Right atrium auricular region (tissue), 2 donors: ENCODE results near the gene ZNF608. TPM values are rescaled to one million over a fixed set of nuclear protein-coding genes. Genes with fewer than 3 reads are reported as not detected.

Experiments
- DNase-seq: peaks from one replicate; pipeline ENCODE4 v3.0.0-alpha.2; 2019; ENCODE audit warnings: low spot score
- H3K27ac ChIP-seq, 2 donors: fragments of 200-600 bp; sonication (generic); 1 replicate in 1 of 2; 2 replicates in 1 of 2; pipeline ENCODE4 v1.5.1; 2016 to 2019
- H3K27me3 ChIP-seq, 2 donors: fragments of 200-600 bp; sonication (generic); one replicate each; pipeline versions ENCODE4 v1.5.1 to v1.6.0; 2017 to 2019
- H3K36me3 ChIP-seq: fragments of 200-600 bp; sonication (generic); one replicate; pipeline ENCODE4 v1.5.1; 2016
- H3K4me1 ChIP-seq, 2 donors: fragments of 200-600 bp; sonication (generic); one replicate each; pipeline versions ENCODE4 v1.5.1 to v1.6.0; 2017 to 2019
- H3K4me3 ChIP-seq, 2 donors: fragments of 200-600 bp; sonication (generic); 1 replicate in 1 of 2; 2 replicates in 1 of 2; pipeline ENCODE4 v1.5.1; 2017 to 2019; ENCODE audit warnings: mild to moderate bottlenecking in 1 of 2, moderate library complexity in 1 of 2
- H3K9me3 ChIP-seq, 2 donors: fragments of 200-600 bp; sonication (generic); one replicate each; pipeline ENCODE4 v1.5.1; 2019
- total RNA-seq, 2 donors: library from RNA; depleted of rRNA; stranded (reverse); fragments of >200 nt; gene quantifications; one replicate each; pipeline ENCODE4 v1.1.0, GENCODE V29; 2016
- TF ChIP-seq, protein P1 (sequence below), 2 donors: fragments of 200-600 bp; sonication (generic); IDR thresholded peaks; one replicate each; pipeline ENCODE4 v1.5.1; 2019; ENCODE audit warnings: antibody characterized with exemption in 2 of 2

The ZNF608 gene
- total RNA-seq, 2 donors from 2014 or later, result 29.4 to 38.7 TPM

DNA sequence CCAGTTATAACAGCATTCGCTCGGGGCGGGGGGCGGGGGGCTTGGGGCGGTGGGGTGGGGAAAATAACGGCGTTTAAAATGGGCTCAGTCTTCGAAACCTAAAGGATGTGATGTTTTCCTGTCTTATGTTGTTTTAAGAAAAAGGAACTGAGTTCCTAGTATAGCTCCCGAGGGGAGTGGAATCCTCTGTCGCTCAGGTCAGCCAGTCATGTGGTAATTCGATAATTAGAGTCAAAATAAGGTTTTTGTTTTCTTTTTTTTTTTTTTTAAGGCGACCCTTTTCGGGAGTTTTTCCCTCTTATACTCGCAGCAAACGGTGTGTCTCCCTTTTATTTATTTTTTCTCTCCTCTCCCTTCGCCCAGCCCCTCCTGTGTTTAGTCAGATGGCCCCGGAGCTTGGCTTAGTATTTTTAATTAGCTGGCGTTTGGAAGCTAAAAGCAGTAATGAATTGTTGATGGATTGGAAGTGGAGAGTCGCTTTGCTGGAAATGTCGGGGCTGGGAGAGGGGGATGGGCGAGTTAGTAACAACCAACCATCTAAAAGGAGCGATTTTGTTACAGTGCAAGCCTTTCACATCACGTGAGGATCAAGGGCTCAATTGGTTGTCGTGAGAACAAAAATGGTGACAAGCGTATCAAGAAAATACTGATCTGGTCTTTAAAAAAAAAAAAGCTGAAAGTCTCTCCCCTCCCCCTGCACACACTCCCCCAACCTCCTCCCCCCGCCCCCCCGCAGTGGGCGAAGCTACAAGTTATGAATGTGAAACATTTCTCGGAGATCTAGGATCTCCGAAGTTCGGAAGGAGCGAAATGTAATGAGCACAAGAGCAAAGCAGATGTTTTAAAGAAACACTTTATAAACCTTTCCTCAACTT, 714 bp upstream of the ZNF608 start:
- TF ChIP-seq, protein P1, sequence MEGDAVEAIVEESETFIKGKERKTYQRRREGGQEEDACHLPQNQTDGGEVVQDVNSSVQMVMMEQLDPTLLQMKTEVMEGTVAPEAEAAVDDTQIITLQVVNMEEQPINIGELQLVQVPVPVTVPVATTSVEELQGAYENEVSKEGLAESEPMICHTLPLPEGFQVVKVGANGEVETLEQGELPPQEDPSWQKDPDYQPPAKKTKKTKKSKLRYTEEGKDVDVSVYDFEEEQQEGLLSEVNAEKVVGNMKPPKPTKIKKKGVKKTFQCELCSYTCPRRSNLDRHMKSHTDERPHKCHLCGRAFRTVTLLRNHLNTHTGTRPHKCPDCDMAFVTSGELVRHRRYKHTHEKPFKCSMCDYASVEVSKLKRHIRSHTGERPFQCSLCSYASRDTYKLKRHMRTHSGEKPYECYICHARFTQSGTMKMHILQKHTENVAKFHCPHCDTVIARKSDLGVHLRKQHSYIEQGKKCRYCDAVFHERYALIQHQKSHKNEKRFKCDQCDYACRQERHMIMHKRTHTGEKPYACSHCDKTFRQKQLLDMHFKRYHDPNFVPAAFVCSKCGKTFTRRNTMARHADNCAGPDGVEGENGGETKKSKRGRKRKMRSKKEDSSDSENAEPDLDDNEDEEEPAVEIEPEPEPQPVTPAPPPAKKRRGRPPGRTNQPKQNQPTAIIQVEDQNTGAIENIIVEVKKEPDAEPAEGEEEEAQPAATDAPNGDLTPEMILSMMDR (IDR thresholded peaks at IDR 0.05), result no peak
- Histone ChIP-seq H3K4me3 (peak overlapping the region; percentile 77 to 79), H3K27ac (peak overlapping the region; percentile 91 to 94), H3K27me3 (no peaks in the 10 kb centered on the region), H3K4me1 (peaks cover 0 to 20% of the 10 kb centered on the region in 2 donors), H3K9me3 (no peaks in the 10 kb centered on the region), H3K36me3 (no peaks in the 10 kb centered on the region)
- peak; percentile 87 for DNase-seq

DNA sequence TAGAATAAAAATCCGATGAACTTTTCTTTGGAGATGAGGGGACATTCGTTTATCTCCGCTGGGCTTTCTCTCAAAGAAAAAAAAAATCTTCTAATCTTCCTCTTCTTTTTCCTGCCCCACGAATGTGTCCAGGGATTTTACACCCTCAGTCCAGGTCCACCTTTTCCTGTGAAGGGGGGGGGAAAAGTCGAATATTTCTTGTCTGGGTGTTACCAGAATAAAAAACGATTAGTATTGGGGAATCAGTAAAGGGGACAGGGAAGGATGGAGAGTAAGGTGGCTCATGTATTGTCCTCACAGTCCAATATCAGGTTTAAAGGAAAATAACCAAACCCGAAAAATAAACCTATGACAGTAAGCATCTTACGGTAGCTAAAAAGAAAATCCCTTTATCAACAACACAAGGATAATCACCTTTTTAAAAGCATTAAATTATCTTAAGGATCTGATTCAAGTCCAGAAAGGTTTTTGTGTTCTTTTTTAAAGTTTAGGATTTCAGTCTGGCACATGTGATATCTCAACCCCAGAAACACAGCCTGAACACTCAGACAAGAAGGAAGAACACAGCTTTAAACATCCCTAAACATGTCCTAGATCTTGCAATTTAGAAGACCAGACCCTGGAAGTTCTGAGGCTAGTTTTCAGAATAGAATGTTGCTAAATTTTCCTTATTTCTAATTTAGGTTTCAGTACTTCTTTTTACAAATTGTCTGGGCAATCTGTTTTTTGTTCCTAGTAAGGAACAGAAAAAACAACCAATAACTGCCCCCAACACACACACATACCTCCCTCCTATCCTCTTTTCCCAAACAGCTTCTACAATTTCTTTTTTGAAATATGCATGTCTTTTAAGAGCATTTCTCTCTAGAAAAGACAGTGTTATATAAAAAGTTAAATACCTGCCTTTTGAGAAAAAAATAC, 1.2 kb downstream of the ZNF608 start:
- no peaks in the 10 kb centered on the region for H3K36me3 ChIP-seq
- H3K27me3 ChIP-seq, result no peaks in the 10 kb centered on the region
- no peak for DNase-seq
- TF ChIP-seq, protein P1 (IDR thresholded peaks at IDR 0.05), result no peak
- H3K4me1 ChIP-seq, result peaks cover 0 to 36% of the 10 kb centered on the region in 2 donors
- H3K27ac ChIP-seq, result peak overlapping the region; percentile 91 to 94
- peak overlapping the region; percentile 77 to 79 for H3K4me3 ChIP-seq
- no peaks in the 10 kb centered on the region for H3K9me3 ChIP-seq

DNA sequence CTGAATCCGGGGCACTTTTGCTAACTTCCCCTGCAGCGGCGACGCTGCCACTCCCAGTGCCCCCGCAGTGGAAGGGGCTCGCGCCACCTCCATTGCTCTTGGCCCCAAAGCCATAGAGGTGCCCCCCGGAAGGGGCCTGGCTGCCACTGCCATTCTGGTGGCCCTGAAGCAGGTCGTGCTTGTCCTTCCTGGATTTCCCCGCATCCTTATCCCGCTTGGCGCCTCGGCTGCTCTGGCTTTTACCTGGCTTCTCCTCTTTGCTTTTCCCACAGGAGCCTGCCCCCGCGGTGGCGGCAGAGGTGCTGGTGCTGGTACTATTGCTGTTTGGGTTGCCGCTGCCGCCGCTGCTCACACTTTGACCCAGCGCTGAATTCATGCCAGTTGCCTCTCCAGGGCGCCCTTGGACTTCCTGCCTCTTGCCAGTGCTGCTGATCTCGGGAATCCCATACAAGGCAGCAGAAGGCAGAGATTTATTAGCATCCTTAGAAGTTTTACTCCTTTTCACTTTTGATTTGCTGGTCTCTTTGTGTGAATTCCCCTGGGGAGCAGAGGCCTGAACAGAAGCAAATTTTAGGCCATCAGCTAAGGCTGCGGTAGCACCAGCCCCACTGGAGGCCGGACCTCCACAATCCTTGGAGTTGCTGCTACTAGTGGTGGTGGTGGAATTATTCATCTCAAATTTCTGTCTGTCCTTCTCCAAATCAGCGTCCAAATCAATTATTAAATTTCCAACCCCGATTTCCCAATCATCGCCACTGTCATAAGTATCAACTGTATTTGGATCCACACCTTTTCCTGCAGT, 2.1 kb downstream of the ZNF608 start:
- Histone ChIP-seq H3K27ac (peak overlapping the region; percentile 91 to 94), H3K27me3 (no peaks in the 10 kb centered on the region), H3K4me1 (peaks cover 0 to 40% of the 10 kb centered on the region in 2 donors), H3K36me3 (no peaks in the 10 kb centered on the region), H3K9me3 (no peaks in the 10 kb centered on the region), H3K4me3 (peak overlapping the region; percentile 77 to 79)
- TF ChIP-seq, protein P1 (IDR thresholded peaks at IDR 0.05), result peak in 1 of 2 donors; percentile 24
- peak; percentile 76 for DNase-seq

DNA sequence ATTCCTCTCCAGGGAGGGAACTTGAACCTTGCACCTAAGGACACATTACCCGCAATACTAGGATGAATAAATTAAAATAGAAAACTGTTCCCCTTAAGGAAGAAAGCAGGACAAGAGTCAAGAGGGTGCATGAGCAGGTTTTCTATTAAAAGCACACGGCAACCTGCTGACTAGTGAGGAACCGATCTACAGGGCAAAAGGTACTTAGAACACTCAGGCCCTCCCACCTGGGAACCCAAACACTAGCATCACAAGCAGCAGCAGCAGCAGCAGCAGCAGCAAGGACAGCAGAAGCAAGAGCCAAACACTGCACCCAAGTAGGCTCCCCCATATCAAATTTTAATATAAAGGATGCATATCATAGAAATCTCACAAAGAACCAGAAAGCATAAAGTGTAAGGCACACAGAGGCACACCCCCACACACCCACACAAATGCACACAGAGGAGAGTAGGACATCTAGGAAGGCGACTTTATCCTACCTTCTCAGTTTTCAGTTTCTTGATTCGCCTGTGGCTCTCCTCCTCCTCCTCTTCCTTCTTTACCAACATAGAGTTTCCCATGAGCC, 2.8 kb downstream of the ZNF608 start:
- Histone ChIP-seq H3K27ac (peak overlapping the region; percentile 91 to 94), H3K4me3 (peak overlapping the region; percentile 77 to 79), H3K36me3 (no peaks in the 10 kb centered on the region), H3K27me3 (no peaks in the 10 kb centered on the region), H3K4me1 (peaks cover 0 to 45% of the 10 kb centered on the region in 2 donors), H3K9me3 (no peaks in the 10 kb centered on the region)
- TF ChIP-seq, protein P1 (IDR thresholded peaks at IDR 0.05), result no peak
- no peak for DNase-seq
